H9 (cell line): ENCODE results near the gene CCDC12. TPM values are rescaled to one million over a fixed set of nuclear protein-coding genes. Genes with fewer than 3 reads are reported as not detected.

Source experiments
- DNase-seq: peaks from one replicate; pipeline ENCODE4 v3.0.0-alpha.2; 2017
- H2AFZ ChIP-seq: one replicate; pipeline ENCODE4 v1.6.1; 2013; ENCODE audit warnings: mild to moderate bottlenecking, low read length, control low read depth, moderate library complexity
- H2AK5ac ChIP-seq: 2 replicates; pipeline ENCODE4 v1.6.1; 2013; ENCODE audit warnings: low read length, control low read depth, mixed read lengths; ENCODE audit not compliant: insufficient read length
- H2BK120ac ChIP-seq: one replicate; pipeline ENCODE4 v1.6.1; 2013; ENCODE audit warnings: low read depth, mild to moderate bottlenecking, low read length, control low read depth, inconsistent platforms; ENCODE audit not compliant: poor library complexity, severe bottlenecking
- H2BK12ac ChIP-seq: 2 replicates; pipeline ENCODE4 v1.6.1; 2013; ENCODE audit warnings: low read length, control low read depth, mixed read lengths, low read depth; ENCODE audit not compliant: insufficient read length
- H2BK15ac ChIP-seq: 2 replicates; pipeline ENCODE4 v1.6.1; 2013; ENCODE audit warnings: low read depth, low read length, control low read depth
- H2BK20ac ChIP-seq: one replicate; pipeline ENCODE4 v1.6.1; 2013; ENCODE audit warnings: low read depth, mild to moderate bottlenecking, low read length, control low read depth, inconsistent platforms; ENCODE audit not compliant: poor library complexity, severe bottlenecking
- H2BK5ac ChIP-seq: 2 replicates; pipeline ENCODE4 v1.6.1; 2013; ENCODE audit warnings: low read length, control low read depth, mixed read lengths; ENCODE audit not compliant: insufficient read length
- H3K14ac ChIP-seq: 2 replicates; pipeline ENCODE4 v1.6.1; 2013; ENCODE audit warnings: low read length, control low read depth; ENCODE audit not compliant: insufficient read depth
- H3K18ac ChIP-seq: 2 replicates; pipeline ENCODE4 v1.6.1; 2013; ENCODE audit warnings: low read depth, mild to moderate bottlenecking, mixed read lengths, low read length, control low read depth; ENCODE audit not compliant: insufficient read length
- H3K23ac ChIP-seq: 2 replicates; pipeline ENCODE4 v1.6.1; 2013; ENCODE audit warnings: low read length, control low read depth, mixed read lengths, low read depth; ENCODE audit not compliant: insufficient read length
- H3K23me2 ChIP-seq: 2 replicates; pipeline ENCODE4 v1.6.1; 2013; ENCODE audit warnings: low read depth, mild to moderate bottlenecking, mixed read lengths, low read length, control low read depth; ENCODE audit not compliant: insufficient read length, poor library complexity, severe bottlenecking
- H3K27ac ChIP-seq: 2 replicates; pipeline ENCODE4 v1.5.1; 2013; ENCODE audit warnings: low read length, control low read depth, mixed read lengths, low read depth; ENCODE audit not compliant: insufficient read length
- H3K27me3 ChIP-seq: 2 replicates; pipeline ENCODE4 v1.6.1; 2013; ENCODE audit warnings: low read length, control low read depth, inconsistent platforms; ENCODE audit not compliant: insufficient read depth
- H3K4ac ChIP-seq: 2 replicates; pipeline ENCODE4 v1.6.1; 2013; ENCODE audit warnings: low read depth, mild to moderate bottlenecking, control low read depth, inconsistent platforms, low read length, moderate library complexity
- H3K4me1 ChIP-seq: 2 replicates; pipeline ENCODE4 v1.6.1; 2013; ENCODE audit warnings: low read length, control low read depth, inconsistent platforms; ENCODE audit not compliant: insufficient read depth
- H3K4me2 ChIP-seq: 2 replicates; pipeline ENCODE4 v1.6.1; 2013; ENCODE audit warnings: low read length, control low read depth, mixed read lengths; ENCODE audit not compliant: insufficient read length, insufficient read depth
- H3K56ac ChIP-seq: 2 replicates; pipeline ENCODE4 v1.6.1; 2013; ENCODE audit warnings: low read depth, mild to moderate bottlenecking, mixed read lengths, low read length, control low read depth; ENCODE audit not compliant: insufficient read length
- H3K79me1 ChIP-seq: 2 replicates; pipeline ENCODE4 v1.6.1; 2013; ENCODE audit warnings: low read depth, mild to moderate bottlenecking, moderate library complexity, low read length, control low read depth, inconsistent platforms; ENCODE audit not compliant: insufficient read depth, poor library complexity, severe bottlenecking
- H3K79me2 ChIP-seq: 2 replicates; pipeline ENCODE4 v1.6.1; 2013; ENCODE audit warnings: low read length, control low read depth, inconsistent platforms; ENCODE audit not compliant: insufficient read depth
- H3K9ac ChIP-seq: 2 replicates; pipeline ENCODE4 v1.6.1; 2013; ENCODE audit warnings: low read length, control low read depth, mixed read lengths; ENCODE audit not compliant: insufficient read length; ENCODE audit errors: extremely low read depth
- H3K9me3 ChIP-seq: one replicate; pipeline ENCODE4 v1.6.1; 2013; ENCODE audit warnings: low read depth, low read length, inconsistent platforms; ENCODE audit not compliant: control insufficient read depth
- H3T11ph ChIP-seq: one replicate; pipeline ENCODE4 v1.6.1; 2013; ENCODE audit warnings: mild to moderate bottlenecking, low read length, control low read depth, inconsistent platforms
- H4K20me1 ChIP-seq: one replicate; pipeline ENCODE4 v1.6.1; 2013; ENCODE audit not compliant: control insufficient read depth, insufficient read length, insufficient read depth
- H4K5ac ChIP-seq: 2 replicates; pipeline ENCODE4 v1.6.1; 2013; ENCODE audit warnings: low read depth, mild to moderate bottlenecking, mixed read lengths, low read length, control low read depth; ENCODE audit not compliant: insufficient read length
- H4K8ac ChIP-seq: replicated peaks from 2 replicates; pipeline ENCODE4 v1.6.1; 2013; ENCODE audit warnings: low read length, control low read depth, mixed read lengths, low read depth; ENCODE audit not compliant: insufficient read length
- H4K91ac ChIP-seq: 2 replicates; pipeline ENCODE4 v1.6.1; 2013; ENCODE audit warnings: low read depth, mild to moderate bottlenecking, moderate library complexity, mixed read lengths, low read length, control low read depth; ENCODE audit not compliant: insufficient read length
- H3K27ac Mint-ChIP-seq, 3 experiments: 2 replicates in 2 of 3; 3 replicates in 1 of 3; pipeline ENCODE4 v1.8.0; 2020 to 2021; ENCODE audit warnings: mixed read lengths in 3 of 3, mild to moderate bottlenecking in 1 of 3, moderate library complexity in 1 of 3
- H3K27me3 Mint-ChIP-seq: 2 replicates; pipeline ENCODE4 v1.8.0; 2021; ENCODE audit warnings: low read depth, mild to moderate bottlenecking, moderate library complexity, mixed read lengths
- H3K36me3 Mint-ChIP-seq, 3 experiments: 2 replicates in 2 of 3; 3 replicates in 1 of 3; pipeline ENCODE4 v1.8.0; 2020 to 2021; ENCODE audit warnings: low read depth in 3 of 3, mixed read lengths in 3 of 3; ENCODE audit not compliant: insufficient read depth in 1 of 3
- H3K4me1 Mint-ChIP-seq, 2 experiments: 2 replicates each; pipeline ENCODE4 v1.8.0; 2020; ENCODE audit warnings: mixed read lengths in 2 of 2
- H3K4me3 Mint-ChIP-seq, 2 experiments: 2 replicates in 1 of 2; 3 replicates in 1 of 2; pipeline ENCODE4 v1.8.0; 2020 to 2021; ENCODE audit warnings: mild to moderate bottlenecking in 2 of 2, mixed read lengths in 2 of 2, moderate library complexity in 1 of 2
- H3K9me3 Mint-ChIP-seq, 2 experiments: 2 replicates in 1 of 2; 3 replicates in 1 of 2; pipeline ENCODE4 v1.8.0; 2020; ENCODE audit warnings: mild to moderate bottlenecking in 2 of 2, mixed read lengths in 2 of 2, moderate library complexity in 1 of 2
- CTCF ChIP-seq: fragments of 200-600 bp; sonication (generic); conservative IDR thresholded peaks from 3 replicates; pipeline ENCODE4 v1.8.0; 2021; ENCODE audit warnings: antibody characterized with exemption, mild to moderate bottlenecking
- WGBS: extraction: QIAGEN DNeasy Blood & Tissue Kit; methylation state at CpG from one replicate; pipeline ENCODE4 v1.1.7; 2013; ENCODE audit warnings: missing lambda C conversion rate, low lambda C conversion rate, mixed read lengths; ENCODE audit not compliant: insufficient read length; ENCODE audit errors: extremely low coverage; 5-methylcytosine and 5-hydroxymethylcytosine counted together
- total RNA-seq: library from RNA; stranded (reverse); gene quantifications from 2 replicates; pipeline ENCODE4 v1.2.1, GENCODE V29; 2021

CCDC12 gene
- total RNA-seq, 1 experiment from 2014 or later: 54.0 TPM

- Histone ChIP-seq H4K5ac (no peak overlapping the region), H3K27me3 (peaks cover 3% of the 10 kb centered on the region; the same call in 1 of the 2 replicates), H3K23me2 (no peaks in the 10 kb centered on the region), H2BK120ac (no peak overlapping the region), H2BK20ac (no peak overlapping the region), H3T11ph (no peak overlapping the region), H3K18ac (no peak overlapping the region), H3K56ac (no peak overlapping the region), H4K20me1 (no peaks in the 10 kb centered on the region), H3K27ac (no peak overlapping the region), H4K91ac (no peak overlapping the region), H2AK5ac (no peak overlapping the region), H2BK12ac (no peak overlapping the region), H3K9me3 (no peaks in the 10 kb centered on the region), H3K4ac (no peak overlapping the region), H2AFZ (no peak overlapping the region), H3K14ac (no peak overlapping the region), H2BK15ac (no peak overlapping the region), H2BK5ac (no peak overlapping the region), H3K4me1 (no peaks in the 10 kb centered on the region), H3K23ac (no peak overlapping the region), H3K9ac (no peak overlapping the region), H3K79me1 (no peaks in the 10 kb centered on the region), H3K79me2 (no peaks in the 10 kb centered on the region), H4K8ac (no peak overlapping the region), H3K4me2 (no peak overlapping the region)
- WGBS: no CpG with 5 or more reads among the region's 5 CpGs
- H3K4me1 Mint-ChIP-seq: peaks cover 2 to 15% of the 10 kb centered on the region in 2 experiments
- peaks cover 95% of the 10 kb centered on the region for H3K27me3 Mint-ChIP-seq
- no peak overlapping the region for H3K4me3 Mint-ChIP-seq
- no peak for DNase-seq
- no peaks in the 10 kb centered on the region for H3K9me3 Mint-ChIP-seq
- no peak overlapping the region for H3K27ac Mint-ChIP-seq
- no peaks in the 10 kb centered on the region for H3K36me3 Mint-ChIP-seq
- TF ChIP-seq CTCF: no peak
Measured at GRCh38 chr3:46873521-46873920, 103.0 kb downstream of the CCDC12 start.

Other genes starting within 250 kb of the CCDC12 start
- 0.24 TPM in 2 replicates for gene MYL3, start 113.3 kb downstream of the CCDC12 start, total RNA-seq
- gene PTH1R, start 99.0 kb downstream of the CCDC12 start, total RNA-seq: 0.99 and 1.0 TPM in 2 replicates
- 50.4 and 52.1 TPM in 2 replicates for gene NBEAL2, start 2.9 kb upstream of the CCDC12 start, total RNA-seq
- gene SETD2, start 187.4 kb upstream of the CCDC12 start, total RNA-seq: 57.4 and 60.8 TPM in 2 replicates